Body of pancreas (tissue), 4 donors: Measurements from ENCODE around the gene SOX6. TPM values are rescaled to one million over a fixed set of nuclear protein-coding genes. Genes with fewer than 3 reads are reported as not detected.
"Not testable (repeated sequence)": the region's sequence is repeated elsewhere in the genome, so short reads cannot be mapped to it uniquely, and the experiment has no call there.

Source experiments
- ATAC-seq: fragments of 150-250 bp; one replicate; pipeline ENCODE4 v1.9.1; 2016
- DNase-seq, 4 donors: peaks; one replicate each; pipeline ENCODE4 v3.0.0-alpha.2; 2019
- H3K27ac ChIP-seq, 4 donors: fragments of 200-600 bp; sonication (generic); 1 replicate in 3 of 4; 2 replicates in 1 of 4; pipeline versions ENCODE4 v1.5.1 to v1.6.1; 2016 to 2019; ENCODE audit warnings: mild to moderate bottlenecking in 1 of 4, mixed read lengths in 1 of 4, moderate library complexity in 1 of 4
- H3K27me3 ChIP-seq, 2 donors: fragments of 200-600 bp; sonication (generic); one replicate each; pipeline ENCODE4 v1.6.0; 2016; ENCODE audit warnings: mild to moderate bottlenecking in 1 of 2
- H3K36me3 ChIP-seq, 2 donors: fragments of 200-600 bp; sonication (generic); replicated peaks in 1 of 2; 2 replicates each; pipeline ENCODE4 v1.5.1; 2016; ENCODE audit warnings: low read depth in 2 of 2; ENCODE audit not compliant: insufficient read depth in 1 of 2
- H3K4me1 ChIP-seq: fragments of 200-600 bp; sonication (generic); one replicate; pipeline ENCODE4 v1.6.0; 2016
- H3K4me3 ChIP-seq, 2 donors: fragments of 200-600 bp; sonication (generic); 1 replicate in 1 of 2; 2 replicates in 1 of 2; pipeline ENCODE4 v1.5.1; 2016 to 2019
- H3K9me3 ChIP-seq, 3 donors: fragments of 200-600 bp; sonication (generic); 1 replicate in 2 of 3; 2 replicates in 1 of 3; pipeline ENCODE4 v1.5.1; 2016
- CTCF ChIP-seq, 7 experiments: fragments of 450-650 bp in 4 of 7; fragments of 200-600 bp in 3 of 7; sonication (generic) in 3 of 7; IDR thresholded peaks; one replicate each; pipeline ENCODE4 v1.5.1; 2016 to 2019; ENCODE audit warnings: antibody characterized with exemption in 7 of 7
- POLR2A ChIP-seq, 3 donors: fragments of 450-650 bp; IDR thresholded peaks; one replicate each; pipeline ENCODE4 v1.6.1; 2016; ENCODE audit warnings: antibody characterized with exemption in 3 of 3, mild to moderate bottlenecking in 2 of 3
- WGBS, 2 donors: methylation state at CpG; one replicate each; pipeline ENCODE4 v1.1.5; 2017; 5-methylcytosine and 5-hydroxymethylcytosine counted together
- intact Hi-C: fragments of 100-400 bp; cut with DNase I; formaldehyde crosslinking; loops from one replicate; pipeline ENCODE4 v1.15.1; 2023
- total RNA-seq, 2 donors: library from RNA; depleted of rRNA; stranded (reverse); fragments of >200 nt; gene quantifications; one replicate each; pipeline ENCODE4 v1.1.0, GENCODE V29; 2016

The SOX6 gene
- total RNA-seq, 2 donors from 2014 or later = 21.4 to 23.6 TPM

DNA sequence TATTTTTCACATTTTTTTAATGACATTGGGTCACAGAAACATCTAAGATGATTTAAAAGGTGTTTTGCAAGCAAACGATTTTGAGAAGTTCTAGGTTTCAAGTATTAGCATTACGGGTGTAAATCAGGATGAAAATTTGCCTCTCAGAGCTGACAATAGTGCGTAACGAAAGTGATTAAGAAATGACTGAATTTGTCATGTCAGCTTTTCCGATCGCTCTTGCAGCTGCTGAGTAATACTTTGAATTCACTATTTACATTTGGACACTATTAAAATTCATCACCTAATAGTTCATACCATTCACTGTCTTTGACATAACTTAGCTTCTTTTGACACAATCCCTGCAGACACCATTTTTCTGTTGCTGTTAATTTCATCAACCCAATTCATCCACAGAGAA lies 205.2 kb downstream of the SOX6 start:
- intact Hi-C loops = no loop called here
- no peak overlapping the region for H3K27ac ChIP-seq
- 80 to 87% methylated on average over 6 of the region's 6 CpGs for WGBS, 2 donors
- H3K4me3 ChIP-seq = no peak overlapping the region
- DNase-seq (no peak), ATAC-seq (no peak)
- peaks cover 64% of the 10 kb centered on the region for H3K4me1 ChIP-seq
- no peaks in the 10 kb centered on the region for H3K9me3 ChIP-seq
- no peak for TF ChIP-seq POLR2A (IDR thresholded peaks at IDR 0.05)
- no peak for TF ChIP-seq CTCF (IDR thresholded peaks at IDR 0.05)
- H3K27me3 ChIP-seq = no peaks in the 10 kb centered on the region
- no peaks in the 10 kb centered on the region for H3K36me3 ChIP-seq

- Histone ChIP-seq H3K9me3 (no peaks in the 10 kb centered on the region), H3K36me3 (no peaks in the 10 kb centered on the region), H3K27me3 (no peaks in the 10 kb centered on the region), H3K4me1 (peaks cover 50% of the 10 kb centered on the region), H3K27ac (peak overlapping the region in 2 of 4 donors; percentile 44 to 45), H3K4me3 (no peak overlapping the region)
- DNase-seq = no peak
- ATAC-seq = no peak
- intact Hi-C loops = no loop called here
- TF ChIP-seq POLR2A (IDR thresholded peaks at IDR 0.05) = no peak
- TF ChIP-seq CTCF (IDR thresholded peaks at IDR 0.05) = no peak
- WGBS, 2 donors = 48 to 61% methylated on average over 1 of the region's 1 CpG
Observed at GRCh38 chr11:16149476-16149875, 206.9 kb downstream of the SOX6 start.

DNA sequence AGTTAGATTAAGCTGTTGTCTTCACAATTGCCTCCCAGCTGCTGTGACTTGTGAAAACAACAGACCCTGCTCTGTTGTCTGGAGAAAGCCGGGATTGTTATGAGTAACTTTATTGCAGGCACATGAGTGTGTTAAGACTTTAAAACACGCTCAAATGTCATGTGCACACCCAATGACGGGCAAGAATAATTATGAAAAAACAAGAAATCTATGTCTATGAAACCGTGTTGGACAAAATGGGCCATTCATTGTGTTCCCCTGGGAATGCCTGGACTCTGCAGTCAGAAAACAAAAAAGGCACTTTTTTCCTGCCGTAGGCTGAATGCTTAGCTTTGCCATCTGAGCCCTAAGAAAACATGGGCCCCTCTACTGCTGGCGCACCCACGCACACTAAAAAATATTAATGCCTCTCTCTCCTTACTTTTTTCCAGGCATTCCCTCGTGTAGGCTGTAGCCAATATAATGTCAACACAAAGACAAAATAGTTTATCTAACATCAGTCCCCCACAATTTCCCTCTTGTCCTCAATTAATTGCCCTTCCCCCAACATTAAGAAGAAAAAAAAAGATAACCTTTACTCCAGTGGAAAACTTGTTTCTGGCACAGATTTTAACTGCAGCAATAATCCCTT lies 207.9 kb downstream of the SOX6 start:
- no peak for DNase-seq
- Histone ChIP-seq H3K36me3 (no peaks in the 10 kb centered on the region), H3K4me1 (peaks cover 40% of the 10 kb centered on the region), H3K27ac (peak overlapping the region in 3 of 4 donors; percentile 43 to 45 (median 44)), H3K4me3 (no peak overlapping the region), H3K27me3 (no peaks in the 10 kb centered on the region), H3K9me3 (no peaks in the 10 kb centered on the region)
- ATAC-seq = peak; percentile 27
- intact Hi-C loops = no loop called here
- 53 to 56% methylated on average over 8 of the region's 8 CpGs for WGBS, 2 donors
- TF ChIP-seq POLR2A (IDR thresholded peaks at IDR 0.05) (no peak), CTCF (IDR thresholded peaks at IDR 0.05) (no peak)

DNA sequence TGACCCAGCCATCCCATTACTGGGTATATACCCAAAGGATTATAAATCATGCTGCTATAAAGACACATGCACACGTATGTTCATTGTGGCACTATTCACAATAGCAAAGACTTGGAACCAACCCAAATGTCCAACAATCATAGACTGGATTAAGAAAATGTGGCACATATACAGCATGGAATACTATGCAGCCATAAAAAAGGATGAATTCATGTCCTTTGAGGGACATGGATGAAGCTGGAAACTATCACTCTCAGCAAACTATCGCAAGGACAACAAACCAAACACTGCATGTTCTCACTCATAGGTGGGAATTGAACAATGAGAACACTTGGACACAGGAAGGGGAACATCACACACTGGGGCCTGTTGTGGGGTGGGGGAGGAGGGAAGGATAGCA lies 209.4 kb downstream of the SOX6 start:
- H3K36me3 ChIP-seq, intact Hi-C loops, ATAC-seq, H3K9me3 ChIP-seq, H3K27ac ChIP-seq, H3K4me3 ChIP-seq, H3K27me3 ChIP-seq, DNase-seq: not testable (repeated sequence)
- WGBS, 2 donors = 88% methylated on average over 2 of the region's 2 CpGs
- H3K4me1 ChIP-seq = peaks cover 25% of the 10 kb centered on the region

GRCh38 chr11:16141614-16142013 lies 214.7 kb downstream of the SOX6 start:
- H3K9me3 ChIP-seq, H3K27me3 ChIP-seq, ATAC-seq, H3K27ac ChIP-seq, H3K36me3 ChIP-seq, DNase-seq, intact Hi-C loops, H3K4me1 ChIP-seq, H3K4me3 ChIP-seq: not testable (repeated sequence)
- WGBS, 2 donors = 78 to 94% methylated on average over 2 to 7 of the region's 7 CpGs

DNA sequence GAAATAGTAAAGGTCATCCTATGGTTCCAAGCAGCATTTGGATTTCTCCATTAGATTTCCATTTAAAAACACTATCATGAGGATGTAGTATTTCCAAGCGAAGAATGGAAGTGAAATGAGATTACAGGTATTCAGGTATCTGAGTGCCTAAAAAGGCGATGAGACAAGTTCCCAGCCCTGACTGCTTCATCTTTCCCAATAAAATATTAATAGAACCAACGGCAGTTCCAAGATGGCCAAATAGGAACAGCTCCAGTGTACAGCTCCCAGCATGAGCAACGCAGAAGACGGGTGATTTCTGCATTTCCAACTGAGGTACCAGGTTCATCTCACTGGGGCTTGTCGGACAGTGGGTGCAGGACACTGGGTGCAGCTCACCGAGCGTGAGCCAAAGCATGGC lies 215.2 kb downstream of the SOX6 start:
- DNase-seq, H3K27me3 ChIP-seq, H3K4me3 ChIP-seq, intact Hi-C loops, H3K9me3 ChIP-seq, H3K36me3 ChIP-seq, H3K27ac ChIP-seq, H3K4me1 ChIP-seq, ATAC-seq: not testable (repeated sequence)
- WGBS, 2 donors = 94 to 96% methylated on average over 8 of the region's 8 CpGs
